Bronchial epithelial cell (primary cell): ENCODE measurements around the gene ZDHHC3. TPM values are rescaled to one million over a fixed set of nuclear protein-coding genes. Genes with fewer than 3 reads are reported as not detected.

Source experiments
- DNase-seq: peaks from one replicate; pipeline ENCODE4 v3.0.0-alpha.2; 2010; ENCODE audit warnings: low read depth
- FAIRE-seq: peaks from 2 replicates; lab custom pipeline; 2011; peaks lifted over from hg19 to GRCh38; lab: Jason Lieb, UNC
- H3K27me3 ChIP-seq: 2 replicates; pipeline ENCODE4 v1.5.1; 2011; ENCODE audit warnings: low read length; ENCODE audit not compliant: control insufficient read depth, insufficient read depth
- H3K36me3 ChIP-seq: 2 replicates; pipeline ENCODE4 v1.5.1; 2011; ENCODE audit warnings: low read length; ENCODE audit not compliant: control insufficient read depth, insufficient read depth
- H3K4me3 ChIP-seq: 2 replicates; pipeline ENCODE4 v1.5.1; 2011; ENCODE audit warnings: mild to moderate bottlenecking, low read depth, low read length, control low read depth
- total RNA-seq: library from RNA; depleted of rRNA; stranded (reverse); fragments of >200 nt; gene quantifications from 2 replicates; pipeline ENCODE4 v1.2.1, GENCODE V29; 2014
- TF ChIP-seq, protein P1 (sequence below): IDR thresholded peaks from 2 replicates; pipeline ENCODE4 v1.5.1; 2011; ENCODE audit warnings: mild to moderate bottlenecking, moderate library complexity, low read length, control low read depth, inconsistent platforms; ENCODE audit not compliant: insufficient read depth, severe bottlenecking

Gene ZDHHC3
- total RNA-seq, 1 donor from 2014 or later, result 62.1 TPM

DNA sequence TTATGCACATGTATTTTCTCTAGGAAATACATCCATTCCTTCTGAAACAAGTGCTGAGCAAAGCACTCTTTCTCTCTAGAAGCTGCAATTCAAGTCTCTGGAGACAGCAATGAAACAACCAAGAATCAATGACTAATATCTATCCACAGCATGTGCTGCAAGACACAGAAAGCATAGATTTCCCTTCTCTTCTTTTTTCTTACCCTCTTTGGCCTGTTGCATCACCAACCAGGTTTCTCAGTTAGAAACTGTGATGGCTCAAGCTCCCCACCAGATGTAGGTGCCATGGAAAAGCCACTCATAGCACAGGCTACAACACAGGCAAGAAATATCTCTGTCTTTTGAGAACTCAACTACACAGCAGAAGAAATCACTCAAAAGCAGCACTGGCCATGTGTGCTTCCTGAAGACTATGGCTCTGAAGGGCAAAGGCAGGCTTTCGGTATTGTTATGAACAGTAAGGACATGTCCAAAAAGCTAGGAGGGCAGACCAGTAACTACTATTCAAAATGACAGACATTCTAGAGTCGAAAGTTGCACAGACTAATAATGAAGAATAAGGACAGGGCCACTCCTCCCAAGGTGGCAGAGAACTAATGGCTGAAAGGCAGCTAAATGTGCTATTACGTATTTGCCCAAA, 15.5 kb downstream of the ZDHHC3 start:
- peaks cover 6% of the 10 kb centered on the region for H3K36me3 ChIP-seq
- DNase-seq (no peak), FAIRE-seq (no peak)
- H3K27me3 ChIP-seq, result no peaks in the 10 kb centered on the region
- TF ChIP-seq, protein P1, sequence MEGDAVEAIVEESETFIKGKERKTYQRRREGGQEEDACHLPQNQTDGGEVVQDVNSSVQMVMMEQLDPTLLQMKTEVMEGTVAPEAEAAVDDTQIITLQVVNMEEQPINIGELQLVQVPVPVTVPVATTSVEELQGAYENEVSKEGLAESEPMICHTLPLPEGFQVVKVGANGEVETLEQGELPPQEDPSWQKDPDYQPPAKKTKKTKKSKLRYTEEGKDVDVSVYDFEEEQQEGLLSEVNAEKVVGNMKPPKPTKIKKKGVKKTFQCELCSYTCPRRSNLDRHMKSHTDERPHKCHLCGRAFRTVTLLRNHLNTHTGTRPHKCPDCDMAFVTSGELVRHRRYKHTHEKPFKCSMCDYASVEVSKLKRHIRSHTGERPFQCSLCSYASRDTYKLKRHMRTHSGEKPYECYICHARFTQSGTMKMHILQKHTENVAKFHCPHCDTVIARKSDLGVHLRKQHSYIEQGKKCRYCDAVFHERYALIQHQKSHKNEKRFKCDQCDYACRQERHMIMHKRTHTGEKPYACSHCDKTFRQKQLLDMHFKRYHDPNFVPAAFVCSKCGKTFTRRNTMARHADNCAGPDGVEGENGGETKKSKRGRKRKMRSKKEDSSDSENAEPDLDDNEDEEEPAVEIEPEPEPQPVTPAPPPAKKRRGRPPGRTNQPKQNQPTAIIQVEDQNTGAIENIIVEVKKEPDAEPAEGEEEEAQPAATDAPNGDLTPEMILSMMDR, result no peak
- H3K4me3 ChIP-seq, result no peak overlapping the region

DNA sequence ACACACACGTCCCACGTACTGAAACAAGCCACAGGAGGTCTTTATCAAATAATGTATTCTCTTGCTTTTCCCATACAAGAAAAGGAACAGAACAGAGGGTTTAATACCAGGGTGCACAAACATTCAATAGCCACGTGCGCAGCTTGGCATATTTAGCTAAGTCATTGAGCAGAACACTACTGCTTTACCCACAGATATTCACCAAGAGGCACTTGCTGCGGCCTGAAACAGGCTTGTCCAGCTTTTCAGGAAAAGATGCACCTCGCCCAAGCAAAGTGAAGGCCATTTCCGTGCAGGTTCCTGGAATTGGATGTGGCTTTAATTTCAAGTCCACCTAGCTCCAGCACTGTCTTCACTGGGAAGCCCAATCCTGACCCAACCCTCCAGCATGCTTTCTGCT, 17.6 kb downstream of the ZDHHC3 start:
- Histone ChIP-seq H3K27me3 (no peaks in the 10 kb centered on the region), H3K36me3 (peaks cover 6% of the 10 kb centered on the region), H3K4me3 (no peak overlapping the region)
- DNase-seq (no peak), FAIRE-seq (no peak)
- TF ChIP-seq, protein P1, result no peak

DNA sequence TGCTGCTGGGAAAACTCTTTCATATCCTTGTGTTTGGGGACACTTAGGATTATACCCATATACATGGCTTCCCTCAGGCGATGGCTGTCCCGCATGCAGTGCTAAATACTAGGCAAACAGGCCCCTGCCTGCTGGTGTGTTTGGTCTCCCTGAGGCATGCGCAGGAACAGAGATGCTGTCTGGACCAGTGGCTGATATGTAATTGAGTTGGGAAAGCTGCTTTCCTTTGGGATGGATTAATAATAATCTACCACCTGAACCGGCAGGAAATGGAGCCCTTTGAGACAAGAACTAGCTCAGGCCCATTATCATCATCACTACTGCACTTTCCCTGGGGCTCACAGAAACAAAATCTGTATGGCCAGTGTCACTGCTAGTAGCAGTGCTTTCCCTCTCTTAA, 18.0 kb downstream of the ZDHHC3 start:
- Histone ChIP-seq H3K4me3 (no peak overlapping the region), H3K27me3 (no peaks in the 10 kb centered on the region), H3K36me3 (peaks cover 6% of the 10 kb centered on the region)
- DNase-seq (no peak), FAIRE-seq (no peak)
- TF ChIP-seq, protein P1, result no peak

DNA sequence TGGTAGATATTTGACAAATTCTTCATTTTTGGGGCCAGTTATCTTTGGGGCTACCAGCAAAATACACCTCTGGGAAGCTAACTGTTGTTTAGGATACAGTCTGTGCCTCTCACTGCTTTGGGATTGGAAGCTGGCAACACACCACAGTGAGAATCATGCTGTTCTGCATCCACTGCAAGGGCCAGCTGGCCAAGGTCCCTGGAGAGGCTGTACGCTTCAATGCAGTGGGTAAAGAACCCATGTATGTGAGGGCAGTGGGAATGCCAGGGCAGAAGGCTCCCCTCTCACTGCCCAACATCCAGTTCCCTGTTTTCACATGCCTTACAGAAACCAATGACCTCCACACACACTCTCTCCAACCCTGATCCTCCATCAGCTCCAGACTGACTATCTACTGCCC, 20.1 kb downstream of the ZDHHC3 start:
- TF ChIP-seq, protein P1, result no peak
- Histone ChIP-seq H3K36me3 (peaks cover 6% of the 10 kb centered on the region), H3K27me3 (no peaks in the 10 kb centered on the region), H3K4me3 (no peak overlapping the region)
- DNase-seq (no peak), FAIRE-seq (peak; percentile 36)

DNA sequence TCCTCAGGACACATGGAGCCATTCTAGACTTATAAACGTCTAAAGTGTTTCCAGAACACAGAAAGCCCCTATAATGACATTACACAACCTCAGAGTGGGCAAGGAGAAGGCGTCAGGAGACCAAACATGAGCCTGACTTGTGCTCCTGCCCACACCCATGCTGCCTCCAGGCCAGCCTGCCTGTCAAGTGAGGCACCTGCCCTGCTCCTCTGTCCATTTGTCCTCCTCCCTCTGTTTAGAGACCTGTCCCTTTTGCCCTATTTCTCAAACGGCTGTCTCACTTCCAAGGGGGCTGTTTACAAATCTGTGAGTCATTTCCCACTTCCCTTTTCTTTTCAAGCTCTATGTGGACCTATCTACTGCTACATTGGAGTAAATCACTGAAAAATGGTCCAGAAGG, 21.0 kb downstream of the ZDHHC3 start:
- TF ChIP-seq, protein P1, result no peak
- peak; percentile 64 for DNase-seq
- peaks cover 6% of the 10 kb centered on the region for H3K36me3 ChIP-seq

DNA sequence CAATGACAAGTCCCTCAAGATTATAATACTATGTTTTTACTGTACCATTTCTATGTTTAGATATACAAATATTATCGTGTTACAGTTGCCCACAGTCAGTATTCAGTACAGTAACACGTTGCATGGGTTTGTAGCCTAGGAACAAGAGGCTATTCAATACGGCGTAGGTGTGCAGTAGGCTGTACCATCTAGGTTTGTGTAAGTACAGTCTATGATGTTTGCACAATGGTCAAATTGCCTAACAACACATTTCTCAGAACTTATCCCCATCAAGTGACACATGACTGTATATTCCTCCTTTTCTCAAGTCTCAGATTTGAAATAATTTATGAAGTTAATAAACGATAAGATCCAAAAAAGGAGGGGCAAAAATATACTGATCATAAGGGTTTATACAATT, 21.7 kb downstream of the ZDHHC3 start:
- FAIRE-seq, result no peak
- TF ChIP-seq, protein P1, result no peak
- H3K36me3 ChIP-seq, result peaks cover 6% of the 10 kb centered on the region
- no peaks in the 10 kb centered on the region for H3K27me3 ChIP-seq
- no peak overlapping the region for H3K4me3 ChIP-seq
- DNase-seq, result no peak

More for the DNA sequence above, 21.0 kb downstream of the ZDHHC3 start:
- Histone ChIP-seq H3K4me3 (no peak overlapping the region), H3K27me3 (no peaks in the 10 kb centered on the region)
- peak; percentile 50 for FAIRE-seq
